ENCODE results near the gene RBFOX2. TPM values are rescaled to one million over a fixed set of nuclear protein-coding genes. Genes with fewer than 3 reads are reported as not detected.

The RBFOX2 gene
- total RNA-seq, 1 experiment from 2014 or later: 24.2 TPM

- H2AFZ ChIP-seq (ENCODE audit: low read length): no peak overlapping the region
- DNase-seq: no peak
- H3K79me2 ChIP-seq (ENCODE audit: low read length): no peaks in the 10 kb centered on the region
- H3K27me3 ChIP-seq (ENCODE audit: low read length): no peaks in the 10 kb centered on the region
- no peak overlapping the region for H3K27ac ChIP-seq (ENCODE audit: low read length)
- H3K36me3 ChIP-seq (ENCODE audit: insufficient read depth, low read length): no peaks in the 10 kb centered on the region
- H3K9me3 ChIP-seq (ENCODE audit: low read length): no peaks in the 10 kb centered on the region
- no peaks in the 10 kb centered on the region for H3K9me2 ChIP-seq (replicated peaks; ENCODE audit: insufficient read depth, low read length)
- no peak overlapping the region for H3K4me3 ChIP-seq (ENCODE audit: low read length)
- H3K4me2 ChIP-seq (ENCODE audit: low read depth, low read length, poor library complexity, severe bottlenecking): no peak overlapping the region
- peaks cover 13% of the 10 kb centered on the region; the same call in 1 of the 2 replicates for H4K20me1 ChIP-seq (ENCODE audit: insufficient read depth, low read depth, low read length)
- H3K9ac ChIP-seq (ENCODE audit: low read length): no peak overlapping the region
- H3K4me1 ChIP-seq (ENCODE audit: low read length): no peaks in the 10 kb centered on the region
These were observed 78.4 kb downstream of the RBFOX2 start for GRCh38 chr22:35950262-35950661.

GRCh38 chr22:35949243-35949642, 79.4 kb downstream of the RBFOX2 start:
- Histone ChIP-seq H3K9ac (ENCODE audit: low read length) (no peak overlapping the region), H3K27me3 (ENCODE audit: low read length) (no peaks in the 10 kb centered on the region), H3K27ac (ENCODE audit: low read length) (no peak overlapping the region), H3K4me2 (ENCODE audit: low read depth, low read length, poor library complexity, severe bottlenecking) (no peak overlapping the region), H2AFZ (ENCODE audit: low read length) (no peak overlapping the region), H3K36me3 (ENCODE audit: insufficient read depth, low read length) (no peaks in the 10 kb centered on the region), H4K20me1 (ENCODE audit: insufficient read depth, low read depth, low read length) (peaks cover 15% of the 10 kb centered on the region; the same call in 1 of the 2 replicates), H3K4me1 (ENCODE audit: low read length) (no peaks in the 10 kb centered on the region), H3K9me2 (replicated peaks; ENCODE audit: insufficient read depth, low read length) (no peaks in the 10 kb centered on the region), H3K9me3 (ENCODE audit: low read length) (no peaks in the 10 kb centered on the region), H3K79me2 (ENCODE audit: low read length) (no peaks in the 10 kb centered on the region), H3K4me3 (ENCODE audit: low read length) (no peak overlapping the region)
- no peak for DNase-seq

GRCh38 chr22:35947794-35948425, 80.7 kb downstream of the RBFOX2 start:
- Histone ChIP-seq H2AFZ (ENCODE audit: low read length) (no peak overlapping the region), H3K79me2 (ENCODE audit: low read length) (no peaks in the 10 kb centered on the region), H3K36me3 (ENCODE audit: insufficient read depth, low read length) (no peaks in the 10 kb centered on the region), H3K4me3 (ENCODE audit: low read length) (no peak overlapping the region), H3K4me2 (ENCODE audit: low read depth, low read length, poor library complexity, severe bottlenecking) (no peak overlapping the region), H3K9ac (ENCODE audit: low read length) (no peak overlapping the region), H4K20me1 (ENCODE audit: insufficient read depth, low read depth, low read length) (peaks cover 17% of the 10 kb centered on the region), H3K27ac (ENCODE audit: low read length) (no peak overlapping the region), H3K4me1 (ENCODE audit: low read length) (no peaks in the 10 kb centered on the region), H3K9me3 (ENCODE audit: low read length) (no peaks in the 10 kb centered on the region), H3K27me3 (ENCODE audit: low read length) (no peaks in the 10 kb centered on the region), H3K9me2 (replicated peaks; ENCODE audit: insufficient read depth, low read length) (no peaks in the 10 kb centered on the region)
- DNase-seq: peak; percentile 27

GRCh38 chr22:35944458-35944857, 84.2 kb downstream of the RBFOX2 start:
- Histone ChIP-seq H3K36me3 (ENCODE audit: insufficient read depth, low read length) (no peaks in the 10 kb centered on the region), H3K4me2 (ENCODE audit: low read depth, low read length, poor library complexity, severe bottlenecking) (no peak overlapping the region), H3K9ac (ENCODE audit: low read length) (no peak overlapping the region), H3K79me2 (ENCODE audit: low read length) (no peaks in the 10 kb centered on the region), H3K4me1 (ENCODE audit: low read length) (peaks cover 4% of the 10 kb centered on the region; the same call in 1 of the 2 replicates), H3K27me3 (ENCODE audit: low read length) (no peaks in the 10 kb centered on the region), H4K20me1 (ENCODE audit: insufficient read depth, low read depth, low read length) (peaks cover 33% of the 10 kb centered on the region), H2AFZ (ENCODE audit: low read length) (no peak overlapping the region), H3K4me3 (ENCODE audit: low read length) (no peak overlapping the region), H3K27ac (ENCODE audit: low read length) (no peak overlapping the region), H3K9me3 (ENCODE audit: low read length) (no peaks in the 10 kb centered on the region), H3K9me2 (replicated peaks; ENCODE audit: insufficient read depth, low read length) (no peaks in the 10 kb centered on the region)
- DNase-seq: no peak

- Histone ChIP-seq H3K9ac (ENCODE audit: low read length) (no peak overlapping the region), H3K27ac (ENCODE audit: low read length) (no peak overlapping the region), H3K79me2 (ENCODE audit: low read length) (no peaks in the 10 kb centered on the region), H3K27me3 (ENCODE audit: low read length) (no peaks in the 10 kb centered on the region), H2AFZ (ENCODE audit: low read length) (no peak overlapping the region), H3K9me3 (ENCODE audit: low read length) (no peaks in the 10 kb centered on the region), H3K9me2 (replicated peaks; ENCODE audit: insufficient read depth, low read length) (no peaks in the 10 kb centered on the region), H3K4me1 (ENCODE audit: low read length) (peaks cover 12% of the 10 kb centered on the region), H3K4me2 (ENCODE audit: low read depth, low read length, poor library complexity, severe bottlenecking) (no peak overlapping the region), H3K4me3 (ENCODE audit: low read length) (no peak overlapping the region), H3K36me3 (ENCODE audit: insufficient read depth, low read length) (no peaks in the 10 kb centered on the region), H4K20me1 (ENCODE audit: insufficient read depth, low read depth, low read length) (peaks cover 33% of the 10 kb centered on the region)
- no peak for DNase-seq
These were observed 88.5 kb downstream of the RBFOX2 start for GRCh38 chr22:35940166-35940565.

- Histone ChIP-seq H3K4me2 (ENCODE audit: low read depth, low read length, poor library complexity, severe bottlenecking) (no peak overlapping the region), H3K9me2 (replicated peaks; ENCODE audit: insufficient read depth, low read length) (no peaks in the 10 kb centered on the region), H3K27ac (ENCODE audit: low read length) (no peak overlapping the region), H3K27me3 (ENCODE audit: low read length) (no peaks in the 10 kb centered on the region), H4K20me1 (ENCODE audit: insufficient read depth, low read depth, low read length) (peaks cover 30% of the 10 kb centered on the region), H3K9me3 (ENCODE audit: low read length) (no peaks in the 10 kb centered on the region), H2AFZ (ENCODE audit: low read length) (no peak overlapping the region), H3K4me3 (ENCODE audit: low read length) (no peak overlapping the region), H3K36me3 (ENCODE audit: insufficient read depth, low read length) (no peaks in the 10 kb centered on the region), H3K4me1 (ENCODE audit: low read length) (peaks cover 20% of the 10 kb centered on the region), H3K9ac (ENCODE audit: low read length) (no peak overlapping the region), H3K79me2 (ENCODE audit: low read length) (no peaks in the 10 kb centered on the region)
- DNase-seq: no peak
These were observed 90.4 kb downstream of the RBFOX2 start for GRCh38 chr22:35938226-35938625.

- Histone ChIP-seq H3K27me3 (ENCODE audit: low read length) (no peaks in the 10 kb centered on the region), H3K4me2 (ENCODE audit: low read depth, low read length, poor library complexity, severe bottlenecking) (no peak overlapping the region), H3K4me3 (ENCODE audit: low read length) (no peak overlapping the region), H3K9me2 (replicated peaks; ENCODE audit: insufficient read depth, low read length) (no peaks in the 10 kb centered on the region), H3K36me3 (ENCODE audit: insufficient read depth, low read length) (no peaks in the 10 kb centered on the region), H3K79me2 (ENCODE audit: low read length) (no peaks in the 10 kb centered on the region), H3K9ac (ENCODE audit: low read length) (no peak overlapping the region), H3K27ac (ENCODE audit: low read length) (no peak overlapping the region), H3K9me3 (ENCODE audit: low read length) (no peaks in the 10 kb centered on the region), H4K20me1 (ENCODE audit: insufficient read depth, low read depth, low read length) (peaks cover 11% of the 10 kb centered on the region; the same call in 1 of the 2 replicates), H3K4me1 (ENCODE audit: low read length) (peaks cover 9% of the 10 kb centered on the region), H2AFZ (ENCODE audit: low read length) (no peak overlapping the region)
- peak; percentile 78 for DNase-seq
These were observed 97.7 kb downstream of the RBFOX2 start for GRCh38 chr22:35930933-35931332.

GRCh38 chr22:35928285-35928798, 100.3 kb downstream of the RBFOX2 start:
- Histone ChIP-seq H3K9me2 (replicated peaks; ENCODE audit: insufficient read depth, low read length) (no peaks in the 10 kb centered on the region), H3K4me1 (ENCODE audit: low read length) (no peaks in the 10 kb centered on the region)
- DNase-seq: no peak

More at GRCh38 chr22:35928285-35928798, 100.3 kb downstream of the RBFOX2 start:
- Histone ChIP-seq H2AFZ (ENCODE audit: low read length) (no peak overlapping the region), H3K79me2 (ENCODE audit: low read length) (no peaks in the 10 kb centered on the region), H3K36me3 (ENCODE audit: insufficient read depth, low read length) (no peaks in the 10 kb centered on the region), H3K4me3 (ENCODE audit: low read length) (no peak overlapping the region), H3K4me2 (ENCODE audit: low read depth, low read length, poor library complexity, severe bottlenecking) (no peak overlapping the region), H3K9ac (ENCODE audit: low read length) (no peak overlapping the region), H3K27ac (ENCODE audit: low read length) (no peak overlapping the region), H4K20me1 (ENCODE audit: insufficient read depth, low read depth, low read length) (peaks cover 10% of the 10 kb centered on the region; the same call in 1 of the 2 replicates), H3K9me3 (ENCODE audit: low read length) (no peaks in the 10 kb centered on the region), H3K27me3 (ENCODE audit: low read length) (no peaks in the 10 kb centered on the region)

Measured in Karpas-422 (cell line).